HepG2 (cell line): Measurements from ENCODE around the gene SEZ6L. TPM values are rescaled to one million over a fixed set of nuclear protein-coding genes. Genes with fewer than 3 reads are reported as not detected.

Source experiments
- ATAC-seq: fragments of 200-7000 bp; cut with Tn5 transposase; 3 replicates; pipeline ENCODE4 v1.9.1; 2020; ENCODE audit warnings: mild to moderate bottlenecking, moderate library complexity
- BruUV-seq: library from RNA; stranded (reverse); fragments of 400-500 nt; replicated peaks from 2 replicates; lab custom pipeline; 2021; lab: Mats Ljungman, UMichigan
- CTCF ChIA-PET: fragments of 300-600 bp; formaldehyde crosslinking; extraction: SDS; loops from one replicate; lab custom pipeline; 2021; ENCODE audit warnings: low total read pairs, inconsistent platforms, low intra/inter-chr PET ratio; lab: Yijun Ruan, JAX
- POLR2A ChIA-PET: fragments of 350-600 bp; sonication (Branson Sonifier 250); formaldehyde crosslinking; loops from one replicate; lab custom pipeline; 2020; ENCODE audit warnings: antibody characterized with exemption, inconsistent platforms; lab: Yijun Ruan, JAX
- DNase-seq: peaks from one replicate; pipeline ENCODE4 v3.0.0-alpha.2; 2015; ENCODE audit warnings: low spot score
- FAIRE-seq: peaks from 3 replicates; lab custom pipeline; 2011; peaks lifted over from hg19 to GRCh38; lab: Jason Lieb, UNC
- H2AFZ ChIP-seq: one replicate; pipeline ENCODE4 v1.6.1; 2011; ENCODE audit warnings: low read length, inconsistent platforms
- H3K27ac ChIP-seq: fragments of 300-600 bp; 3 replicates; pipeline ENCODE4 v1.8.0; 2011; ENCODE audit warnings: mixed run types, mild to moderate bottlenecking, mixed read lengths, low read length, inconsistent platforms; ENCODE audit not compliant: insufficient read depth; ENCODE audit errors: extremely low read length
- H3K27me3 ChIP-seq, 2 experiments: fragments of 200-600 bp in 1 of 2; 2 replicates in 1 of 2; 3 replicates in 1 of 2; pipeline versions ENCODE4 v1.6.0 to v1.8.0; 2011; ENCODE audit warnings: low read length in 2 of 2, mild to moderate bottlenecking in 2 of 2, moderate library complexity in 2 of 2, inconsistent platforms in 1 of 2; ENCODE audit not compliant: insufficient read depth in 2 of 2, control insufficient read depth in 1 of 2
- H3K36me3 ChIP-seq, 2 experiments: fragments of 200-600 bp in 1 of 2; replicated peaks in 1 of 2; 2 replicates in 1 of 2; 3 replicates in 1 of 2; pipeline versions ENCODE4 v1.5.1 to v1.8.0; 2011; ENCODE audit warnings: low read length in 2 of 2, inconsistent platforms in 1 of 2; ENCODE audit not compliant: insufficient read depth in 2 of 2, control insufficient read depth in 1 of 2
- H3K4me1 ChIP-seq: 2 replicates; pipeline ENCODE4 v1.5.1; 2012; ENCODE audit warnings: low read length, inconsistent platforms; ENCODE audit not compliant: insufficient read depth
- H3K4me2 ChIP-seq: 2 replicates; pipeline ENCODE4 v1.6.0; 2011; ENCODE audit warnings: low read depth, low read length, inconsistent platforms
- H3K4me3 ChIP-seq, 3 experiments: fragments of 200-600 bp in 1 of 3; sonication (generic), shearing (Covaris generic) in 1 of 3; replicated peaks in 1 of 3; 2 replicates each; pipeline ENCODE4 v1.5.1; 2011 to 2016; ENCODE audit warnings: low read length in 3 of 3, inconsistent platforms in 2 of 3, low read depth in 2 of 3, mild to moderate bottlenecking in 2 of 3, control low read depth in 1 of 3, mixed read lengths in 1 of 3; ENCODE audit not compliant: insufficient read depth in 1 of 3
- H3K79me2 ChIP-seq: one replicate; pipeline ENCODE4 v1.6.1; 2011; ENCODE audit warnings: low read length, inconsistent platforms; ENCODE audit not compliant: insufficient read depth
- H3K9ac ChIP-seq: 2 replicates; pipeline ENCODE4 v1.6.0; 2011; ENCODE audit warnings: mild to moderate bottlenecking, low read depth, low read length, inconsistent platforms; ENCODE audit not compliant: insufficient read depth
- H3K9me3 ChIP-seq: 2 replicates; pipeline ENCODE4 v1.5.1; 2012; ENCODE audit warnings: mild to moderate bottlenecking, low read length
- H4K20me1 ChIP-seq: 2 replicates; pipeline ENCODE4 v1.6.0; 2011; ENCODE audit warnings: inconsistent platforms, mild to moderate bottlenecking, low read length, moderate library complexity; ENCODE audit not compliant: insufficient read depth
- ATM ChIP-seq: fragments of 450-650 bp; IDR thresholded peaks from 2 replicates; pipeline ENCODE4 v1.7.1; 2017; ENCODE audit warnings: mild to moderate bottlenecking, borderline replicate concordance
- HOXA9 ChIP-seq: sonication (generic); formaldehyde crosslinking; IDR thresholded peaks from 2 replicates; pipeline ENCODE4 v1.8.1; 2022; ENCODE audit warnings: missing genetic modification reagents, mild to moderate bottlenecking, moderate library complexity, borderline replicate concordance
- NFE2L2 ChIP-seq: fragments of 150-350 bp; IDR thresholded peaks from 2 replicates; pipeline ENCODE4 v1.6.1; 2014; ENCODE audit warnings: low read length
- PITX1 ChIP-seq: sonication (generic); formaldehyde crosslinking; IDR thresholded peaks from 2 replicates; pipeline ENCODE4 v1.5.1; 2020; ENCODE audit warnings: mild to moderate bottlenecking, missing genetic modification reagents
- RNF219 ChIP-seq: sonication (generic); formaldehyde crosslinking; IDR thresholded peaks from 2 replicates; pipeline ENCODE4 v1.5.0; 2020; ENCODE audit warnings: mild to moderate bottlenecking, missing genetic modification reagents
- TRIM24 ChIP-seq: sonication (generic); formaldehyde crosslinking; IDR thresholded peaks from 2 replicates; pipeline ENCODE4 v1.8.0; 2022; ENCODE audit warnings: mild to moderate bottlenecking, missing genetic modification reagents
- ZFP41 ChIP-seq: sonication (generic); formaldehyde crosslinking; IDR thresholded peaks from 2 replicates; pipeline ENCODE4 v1.4.0; 2020; ENCODE audit warnings: mild to moderate bottlenecking, missing genetic modification reagents, borderline replicate concordance
- ZFP91 ChIP-seq: sonication (generic); formaldehyde crosslinking; IDR thresholded peaks from 2 replicates; pipeline ENCODE4 v1.9.0; 2022; ENCODE audit warnings: missing genetic modification reagents, mild to moderate bottlenecking, borderline replicate concordance
- ZNF44 ChIP-seq: sonication (generic); formaldehyde crosslinking; IDR thresholded peaks from 2 replicates; pipeline ENCODE4 v1.5.1; 2020; ENCODE audit warnings: mild to moderate bottlenecking, missing genetic modification reagents
- ZNF564 ChIP-seq: sonication (generic); formaldehyde crosslinking; IDR thresholded peaks from 2 replicates; pipeline ENCODE4 v1.8.1; 2023; ENCODE audit warnings: mild to moderate bottlenecking, missing genetic modification reagents
- ZNF777 ChIP-seq: sonication (generic); formaldehyde crosslinking; IDR thresholded peaks from 2 replicates; pipeline ENCODE4 v1.4.0; 2020; ENCODE audit warnings: missing genetic modification reagents
- ZNF781 ChIP-seq: sonication (generic); formaldehyde crosslinking; IDR thresholded peaks from 2 replicates; pipeline ENCODE4 v1.5.1; 2020; ENCODE audit warnings: borderline replicate concordance, mild to moderate bottlenecking, missing genetic modification reagents; ENCODE audit errors: not compliant biosample characterization
- WGBS: methylation state at CpG from one replicate; pipeline ENCODE4 v1.1.6; 2017; ENCODE audit warnings: low lambda C conversion rate; 5-methylcytosine and 5-hydroxymethylcytosine counted together
- in situ Hi-C: cut with HindIII; loops from 2 replicates; pipeline ENCODE4 v1.10.0; 2017; ENCODE audit warnings: low pct_unique_long_range_greater_than_20kb; ENCODE audit not compliant: extremely low pct_ligation_motif_present
- intact Hi-C: fragments of 100-400 bp; cut with micrococcal nuclease; formaldehyde crosslinking; loops from one replicate; pipeline ENCODE4 v1.10.0; 2022; ENCODE audit not compliant: unreplicated experiment
- polyA plus RNA-seq, 8 experiments: library from polyadenylated mRNA; depleted of rRNA in 3 of 8; stranded (reverse) in 7 of 8; unstranded in 1 of 8; fragments of >200 nt; fragmentation: Illumina TruSeq in 4 of 8; extraction: Trizol in 4 of 8; gene quantifications; 2 replicates each; pipeline versions ENCODE4 v1.2.1 to v1.2.3, GENCODE V29; 2011 to 2016; ENCODE audit warnings: low read depth in 4 of 8, missing spikeins in 1 of 8, mixed read lengths in 1 of 8; ENCODE audit not compliant: insufficient read depth in 1 of 8
- total RNA-seq, 5 experiments: library from RNA; depleted of rRNA; stranded (reverse); fragments of >200 nt; fragmentation: Illumina TruSeq; extraction: Trizol; gene quantifications; 2 replicates each; pipeline ENCODE4 v1.2.3, GENCODE V29; 2016; ENCODE audit warnings: low read depth in 1 of 5
- TF ChIP-seq, protein P1 (sequence below), 2 experiments: IDR thresholded peaks; 2 replicates each; pipeline ENCODE4 v1.6.1; 2011 to 2012; ENCODE audit warnings: low read length in 2 of 2, borderline replicate concordance in 1 of 2, low read depth in 1 of 2, mild to moderate bottlenecking in 1 of 2, moderate library complexity in 1 of 2

The SEZ6L gene
- total and polyA plus RNA-seq, 2 of the 13 experiments (the other 11 are each of a cell fraction or from before 2014, with no cell fraction given) = not detected

DNA sequence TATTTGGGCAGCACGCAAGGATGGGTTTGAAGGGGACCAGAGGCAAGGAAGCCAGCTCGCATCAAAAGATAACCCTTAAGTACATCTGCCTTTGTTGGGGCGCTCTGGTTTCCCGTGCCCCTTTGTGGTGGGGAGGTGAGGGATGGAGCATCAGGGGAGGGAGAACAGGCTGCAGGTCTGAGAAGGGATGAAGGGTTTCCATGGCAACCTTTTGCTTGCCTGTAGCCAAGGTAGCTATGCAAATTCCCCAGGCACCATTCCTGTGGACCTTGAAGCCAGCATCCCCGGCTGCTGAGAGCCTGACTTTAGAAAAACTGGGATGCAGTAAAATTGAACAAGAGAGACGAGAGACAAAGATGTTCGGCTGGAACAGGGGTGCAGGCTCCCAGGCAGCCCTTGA is 75.7 kb downstream of the SEZ6L start (continued):
- TF ChIP-seq, protein P1, sequence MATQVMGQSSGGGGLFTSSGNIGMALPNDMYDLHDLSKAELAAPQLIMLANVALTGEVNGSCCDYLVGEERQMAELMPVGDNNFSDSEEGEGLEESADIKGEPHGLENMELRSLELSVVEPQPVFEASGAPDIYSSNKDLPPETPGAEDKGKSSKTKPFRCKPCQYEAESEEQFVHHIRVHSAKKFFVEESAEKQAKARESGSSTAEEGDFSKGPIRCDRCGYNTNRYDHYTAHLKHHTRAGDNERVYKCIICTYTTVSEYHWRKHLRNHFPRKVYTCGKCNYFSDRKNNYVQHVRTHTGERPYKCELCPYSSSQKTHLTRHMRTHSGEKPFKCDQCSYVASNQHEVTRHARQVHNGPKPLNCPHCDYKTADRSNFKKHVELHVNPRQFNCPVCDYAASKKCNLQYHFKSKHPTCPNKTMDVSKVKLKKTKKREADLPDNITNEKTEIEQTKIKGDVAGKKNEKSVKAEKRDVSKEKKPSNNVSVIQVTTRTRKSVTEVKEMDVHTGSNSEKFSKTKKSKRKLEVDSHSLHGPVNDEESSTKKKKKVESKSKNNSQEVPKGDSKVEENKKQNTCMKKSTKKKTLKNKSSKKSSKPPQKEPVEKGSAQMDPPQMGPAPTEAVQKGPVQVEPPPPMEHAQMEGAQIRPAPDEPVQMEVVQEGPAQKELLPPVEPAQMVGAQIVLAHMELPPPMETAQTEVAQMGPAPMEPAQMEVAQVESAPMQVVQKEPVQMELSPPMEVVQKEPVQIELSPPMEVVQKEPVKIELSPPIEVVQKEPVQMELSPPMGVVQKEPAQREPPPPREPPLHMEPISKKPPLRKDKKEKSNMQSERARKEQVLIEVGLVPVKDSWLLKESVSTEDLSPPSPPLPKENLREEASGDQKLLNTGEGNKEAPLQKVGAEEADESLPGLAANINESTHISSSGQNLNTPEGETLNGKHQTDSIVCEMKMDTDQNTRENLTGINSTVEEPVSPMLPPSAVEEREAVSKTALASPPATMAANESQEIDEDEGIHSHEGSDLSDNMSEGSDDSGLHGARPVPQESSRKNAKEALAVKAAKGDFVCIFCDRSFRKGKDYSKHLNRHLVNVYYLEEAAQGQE (IDR thresholded peaks at IDR 0.05; ENCODE audit: borderline replicate concordance in 1 of 2, low read depth in 1 of 2, low read length in 2 of 2) = no peak
- no peak for TF ChIP-seq ZFP41

GRCh38 chr22:26246552-26246951 is 77.3 kb downstream of the SEZ6L start:
- H3K36me3 ChIP-seq = no peaks in the 10 kb centered on the region
- POLR2A ChIA-PET = no interaction called here
- WGBS = 35% methylated on average over 7 of the region's 7 CpGs

More at GRCh38 chr22:26246552-26246951, 77.3 kb downstream of the SEZ6L start:
- intact Hi-C loops (no loop called here), in situ Hi-C loops (no loop called here)
- no peak overlapping the region for H3K27ac ChIP-seq
- H3K27me3 ChIP-seq = no peaks in the 10 kb centered on the region; a peak in 1 of 5 replicates
- no peaks in the 10 kb centered on the region for H3K9me3 ChIP-seq
- no peak overlapping the region for H2AFZ ChIP-seq
- H4K20me1 ChIP-seq = no peaks in the 10 kb centered on the region
- no peak overlapping the region for H3K4me2 ChIP-seq
- no peaks in the 10 kb centered on the region for H3K79me2 ChIP-seq
- no TSS peak for BruUV-seq
- CTCF ChIA-PET = no interaction called here
- ATAC-seq (no peak), DNase-seq (no peak), FAIRE-seq (no peak)
- TF ChIP-seq HOXA9 (CRISPR knock-in tag) = no peak
- no peak for TF ChIP-seq NFE2L2
- no peak for TF ChIP-seq RNF219 (CRISPR knock-in tag)
- TF ChIP-seq ZNF564 (CRISPR knock-in tag) = no peak
- no peak for TF ChIP-seq ZNF777 (CRISPR knock-in tag)
- TF ChIP-seq TRIM24 (CRISPR knock-in tag) = no peak
- no peak for TF ChIP-seq PITX1
- TF ChIP-seq ZFP91 (CRISPR knock-in tag) = no peak
- no peak for TF ChIP-seq ZNF781 (CRISPR knock-in tag)
- no peak for TF ChIP-seq ZNF44 (CRISPR knock-in tag)
- no peak for TF ChIP-seq ATM
- H3K4me1 ChIP-seq = no peaks in the 10 kb centered on the region
- no peak overlapping the region for H3K4me3 ChIP-seq
- no peak overlapping the region for H3K9ac ChIP-seq
